H9 (cell line): ENCODE results near the gene PMEPA1. TPM values are rescaled to one million over a fixed set of nuclear protein-coding genes. Genes with fewer than 3 reads are reported as not detected.

Source experiments
- DNase-seq: peaks from one replicate; pipeline ENCODE4 v3.0.0-alpha.2; 2017
- H2AFZ ChIP-seq: one replicate; pipeline ENCODE4 v1.6.1; 2013; ENCODE audit warnings: mild to moderate bottlenecking, low read length, control low read depth, moderate library complexity
- H2AK5ac ChIP-seq: 2 replicates; pipeline ENCODE4 v1.6.1; 2013; ENCODE audit warnings: low read length, control low read depth, mixed read lengths; ENCODE audit not compliant: insufficient read length
- H2BK120ac ChIP-seq: one replicate; pipeline ENCODE4 v1.6.1; 2013; ENCODE audit warnings: low read depth, mild to moderate bottlenecking, low read length, control low read depth, inconsistent platforms; ENCODE audit not compliant: poor library complexity, severe bottlenecking
- H2BK12ac ChIP-seq: 2 replicates; pipeline ENCODE4 v1.6.1; 2013; ENCODE audit warnings: low read length, control low read depth, mixed read lengths, low read depth; ENCODE audit not compliant: insufficient read length
- H2BK15ac ChIP-seq: 2 replicates; pipeline ENCODE4 v1.6.1; 2013; ENCODE audit warnings: low read depth, low read length, control low read depth
- H2BK20ac ChIP-seq: one replicate; pipeline ENCODE4 v1.6.1; 2013; ENCODE audit warnings: low read depth, mild to moderate bottlenecking, low read length, control low read depth, inconsistent platforms; ENCODE audit not compliant: poor library complexity, severe bottlenecking
- H2BK5ac ChIP-seq: 2 replicates; pipeline ENCODE4 v1.6.1; 2013; ENCODE audit warnings: low read length, control low read depth, mixed read lengths; ENCODE audit not compliant: insufficient read length
- H3K14ac ChIP-seq: 2 replicates; pipeline ENCODE4 v1.6.1; 2013; ENCODE audit warnings: low read length, control low read depth; ENCODE audit not compliant: insufficient read depth
- H3K18ac ChIP-seq: 2 replicates; pipeline ENCODE4 v1.6.1; 2013; ENCODE audit warnings: low read depth, mild to moderate bottlenecking, mixed read lengths, low read length, control low read depth; ENCODE audit not compliant: insufficient read length
- H3K23ac ChIP-seq: 2 replicates; pipeline ENCODE4 v1.6.1; 2013; ENCODE audit warnings: low read length, control low read depth, mixed read lengths, low read depth; ENCODE audit not compliant: insufficient read length
- H3K23me2 ChIP-seq: 2 replicates; pipeline ENCODE4 v1.6.1; 2013; ENCODE audit warnings: low read depth, mild to moderate bottlenecking, mixed read lengths, low read length, control low read depth; ENCODE audit not compliant: insufficient read length, poor library complexity, severe bottlenecking
- H3K27ac ChIP-seq: 2 replicates; pipeline ENCODE4 v1.5.1; 2013; ENCODE audit warnings: low read length, control low read depth, mixed read lengths, low read depth; ENCODE audit not compliant: insufficient read length
- H3K27me3 ChIP-seq: 2 replicates; pipeline ENCODE4 v1.6.1; 2013; ENCODE audit warnings: low read length, control low read depth, inconsistent platforms; ENCODE audit not compliant: insufficient read depth
- H3K4ac ChIP-seq: 2 replicates; pipeline ENCODE4 v1.6.1; 2013; ENCODE audit warnings: low read depth, mild to moderate bottlenecking, control low read depth, inconsistent platforms, low read length, moderate library complexity
- H3K4me1 ChIP-seq: 2 replicates; pipeline ENCODE4 v1.6.1; 2013; ENCODE audit warnings: low read length, control low read depth, inconsistent platforms; ENCODE audit not compliant: insufficient read depth
- H3K4me2 ChIP-seq: 2 replicates; pipeline ENCODE4 v1.6.1; 2013; ENCODE audit warnings: low read length, control low read depth, mixed read lengths; ENCODE audit not compliant: insufficient read length, insufficient read depth
- H3K56ac ChIP-seq: 2 replicates; pipeline ENCODE4 v1.6.1; 2013; ENCODE audit warnings: low read depth, mild to moderate bottlenecking, mixed read lengths, low read length, control low read depth; ENCODE audit not compliant: insufficient read length
- H3K79me1 ChIP-seq: 2 replicates; pipeline ENCODE4 v1.6.1; 2013; ENCODE audit warnings: low read depth, mild to moderate bottlenecking, moderate library complexity, low read length, control low read depth, inconsistent platforms; ENCODE audit not compliant: insufficient read depth, poor library complexity, severe bottlenecking
- H3K79me2 ChIP-seq: 2 replicates; pipeline ENCODE4 v1.6.1; 2013; ENCODE audit warnings: low read length, control low read depth, inconsistent platforms; ENCODE audit not compliant: insufficient read depth
- H3K9ac ChIP-seq: 2 replicates; pipeline ENCODE4 v1.6.1; 2013; ENCODE audit warnings: low read length, control low read depth, mixed read lengths; ENCODE audit not compliant: insufficient read length; ENCODE audit errors: extremely low read depth
- H3K9me3 ChIP-seq: one replicate; pipeline ENCODE4 v1.6.1; 2013; ENCODE audit warnings: low read depth, low read length, inconsistent platforms; ENCODE audit not compliant: control insufficient read depth
- H3T11ph ChIP-seq: one replicate; pipeline ENCODE4 v1.6.1; 2013; ENCODE audit warnings: mild to moderate bottlenecking, low read length, control low read depth, inconsistent platforms
- H4K20me1 ChIP-seq: one replicate; pipeline ENCODE4 v1.6.1; 2013; ENCODE audit not compliant: control insufficient read depth, insufficient read length, insufficient read depth
- H4K5ac ChIP-seq: 2 replicates; pipeline ENCODE4 v1.6.1; 2013; ENCODE audit warnings: low read depth, mild to moderate bottlenecking, mixed read lengths, low read length, control low read depth; ENCODE audit not compliant: insufficient read length
- H4K8ac ChIP-seq: replicated peaks from 2 replicates; pipeline ENCODE4 v1.6.1; 2013; ENCODE audit warnings: low read length, control low read depth, mixed read lengths, low read depth; ENCODE audit not compliant: insufficient read length
- H4K91ac ChIP-seq: 2 replicates; pipeline ENCODE4 v1.6.1; 2013; ENCODE audit warnings: low read depth, mild to moderate bottlenecking, moderate library complexity, mixed read lengths, low read length, control low read depth; ENCODE audit not compliant: insufficient read length
- H3K27ac Mint-ChIP-seq, 3 experiments: 2 replicates in 2 of 3; 3 replicates in 1 of 3; pipeline ENCODE4 v1.8.0; 2020 to 2021; ENCODE audit warnings: mixed read lengths in 3 of 3, mild to moderate bottlenecking in 1 of 3, moderate library complexity in 1 of 3
- H3K27me3 Mint-ChIP-seq: 2 replicates; pipeline ENCODE4 v1.8.0; 2021; ENCODE audit warnings: low read depth, mild to moderate bottlenecking, moderate library complexity, mixed read lengths
- H3K36me3 Mint-ChIP-seq, 3 experiments: 2 replicates in 2 of 3; 3 replicates in 1 of 3; pipeline ENCODE4 v1.8.0; 2020 to 2021; ENCODE audit warnings: low read depth in 3 of 3, mixed read lengths in 3 of 3; ENCODE audit not compliant: insufficient read depth in 1 of 3
- H3K4me1 Mint-ChIP-seq, 2 experiments: 2 replicates each; pipeline ENCODE4 v1.8.0; 2020; ENCODE audit warnings: mixed read lengths in 2 of 2
- H3K4me3 Mint-ChIP-seq, 2 experiments: 2 replicates in 1 of 2; 3 replicates in 1 of 2; pipeline ENCODE4 v1.8.0; 2020 to 2021; ENCODE audit warnings: mild to moderate bottlenecking in 2 of 2, mixed read lengths in 2 of 2, moderate library complexity in 1 of 2
- H3K9me3 Mint-ChIP-seq, 2 experiments: 2 replicates in 1 of 2; 3 replicates in 1 of 2; pipeline ENCODE4 v1.8.0; 2020; ENCODE audit warnings: mild to moderate bottlenecking in 2 of 2, mixed read lengths in 2 of 2, moderate library complexity in 1 of 2
- WGBS: extraction: QIAGEN DNeasy Blood & Tissue Kit; methylation state at CpG from one replicate; pipeline ENCODE4 v1.1.7; 2013; ENCODE audit warnings: missing lambda C conversion rate, low lambda C conversion rate, mixed read lengths; ENCODE audit not compliant: insufficient read length; ENCODE audit errors: extremely low coverage; 5-methylcytosine and 5-hydroxymethylcytosine counted together
- total RNA-seq: library from RNA; stranded (reverse); gene quantifications from 2 replicates; pipeline ENCODE4 v1.2.1, GENCODE V29; 2021
- TF ChIP-seq, protein P1 (sequence below): fragments of 200-600 bp; sonication (generic); conservative IDR thresholded peaks from 3 replicates; pipeline ENCODE4 v1.8.0; 2021; ENCODE audit warnings: antibody characterized with exemption, mild to moderate bottlenecking

The PMEPA1 gene
- total RNA-seq, 1 experiment from 2014 or later, result 34.6 TPM

- H2BK20ac ChIP-seq, result no peak overlapping the region
- H2AK5ac ChIP-seq, result no peak overlapping the region
- no peak overlapping the region for H4K8ac ChIP-seq
- Mint-ChIP-seq H3K4me3 (no peak overlapping the region), H3K27me3 (no peaks in the 10 kb centered on the region), H3K27ac (peak overlapping the region in 2 of 3 experiments; percentile 21 to 97), H3K9me3 (no peaks in the 10 kb centered on the region), H3K36me3 (peaks cover 14 to 27% (median 22%) of the 10 kb centered on the region in 3 experiments), H3K4me1 (peaks cover 19 to 22% of the 10 kb centered on the region in 2 experiments)
- H3K18ac ChIP-seq, result no peak overlapping the region
- DNase-seq, result no peak
- no peak overlapping the region for H3K9ac ChIP-seq
- no peak overlapping the region for H3K27ac ChIP-seq
- no peaks in the 10 kb centered on the region for H3K79me1 ChIP-seq
- no peak overlapping the region for H2BK5ac ChIP-seq
- no peak overlapping the region for H2BK15ac ChIP-seq
- no peaks in the 10 kb centered on the region for H3K4me1 ChIP-seq
- TF ChIP-seq, protein P1, sequence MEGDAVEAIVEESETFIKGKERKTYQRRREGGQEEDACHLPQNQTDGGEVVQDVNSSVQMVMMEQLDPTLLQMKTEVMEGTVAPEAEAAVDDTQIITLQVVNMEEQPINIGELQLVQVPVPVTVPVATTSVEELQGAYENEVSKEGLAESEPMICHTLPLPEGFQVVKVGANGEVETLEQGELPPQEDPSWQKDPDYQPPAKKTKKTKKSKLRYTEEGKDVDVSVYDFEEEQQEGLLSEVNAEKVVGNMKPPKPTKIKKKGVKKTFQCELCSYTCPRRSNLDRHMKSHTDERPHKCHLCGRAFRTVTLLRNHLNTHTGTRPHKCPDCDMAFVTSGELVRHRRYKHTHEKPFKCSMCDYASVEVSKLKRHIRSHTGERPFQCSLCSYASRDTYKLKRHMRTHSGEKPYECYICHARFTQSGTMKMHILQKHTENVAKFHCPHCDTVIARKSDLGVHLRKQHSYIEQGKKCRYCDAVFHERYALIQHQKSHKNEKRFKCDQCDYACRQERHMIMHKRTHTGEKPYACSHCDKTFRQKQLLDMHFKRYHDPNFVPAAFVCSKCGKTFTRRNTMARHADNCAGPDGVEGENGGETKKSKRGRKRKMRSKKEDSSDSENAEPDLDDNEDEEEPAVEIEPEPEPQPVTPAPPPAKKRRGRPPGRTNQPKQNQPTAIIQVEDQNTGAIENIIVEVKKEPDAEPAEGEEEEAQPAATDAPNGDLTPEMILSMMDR, result no peak
- H2BK120ac ChIP-seq, result no peak overlapping the region
- no peak overlapping the region for H3K4ac ChIP-seq
- no peak overlapping the region for H4K5ac ChIP-seq
- WGBS, result 100% methylated on average over 11 of the region's 13 CpGs
- H3K23ac ChIP-seq, result no peak overlapping the region
- peaks cover 8% of the 10 kb centered on the region; the same call in 1 of the 2 replicates for H3K79me2 ChIP-seq
- H3K27me3 ChIP-seq, result no peaks in the 10 kb centered on the region
- no peak overlapping the region for H2BK12ac ChIP-seq
- no peak overlapping the region for H3K56ac ChIP-seq
- no peak overlapping the region for H3T11ph ChIP-seq
- H3K14ac ChIP-seq, result no peak overlapping the region; the same call in 1 of the 2 replicates
- H3K23me2 ChIP-seq, result no peaks in the 10 kb centered on the region
- H4K91ac ChIP-seq, result no peak overlapping the region
- H3K9me3 ChIP-seq, result no peaks in the 10 kb centered on the region
- H3K4me2 ChIP-seq, result no peak overlapping the region
- no peak overlapping the region for H2AFZ ChIP-seq
- H4K20me1 ChIP-seq, result no peaks in the 10 kb centered on the region
Observed at GRCh38 chr20:57660181-57660921, 49.5 kb downstream of the PMEPA1 start.
